Measurements from ENCODE around the gene HSPA4. TPM values are rescaled to one million over a fixed set of nuclear protein-coding genes. Genes with fewer than 3 reads are reported as not detected.
A peak's percentile ranks its signal among the peaks of the same experiment; 100 is the strongest.

Gene HSPA4
- total and polyA plus RNA-seq, 12 donors: 48.0 to 207 (median 96.8) TPM

DNA sequence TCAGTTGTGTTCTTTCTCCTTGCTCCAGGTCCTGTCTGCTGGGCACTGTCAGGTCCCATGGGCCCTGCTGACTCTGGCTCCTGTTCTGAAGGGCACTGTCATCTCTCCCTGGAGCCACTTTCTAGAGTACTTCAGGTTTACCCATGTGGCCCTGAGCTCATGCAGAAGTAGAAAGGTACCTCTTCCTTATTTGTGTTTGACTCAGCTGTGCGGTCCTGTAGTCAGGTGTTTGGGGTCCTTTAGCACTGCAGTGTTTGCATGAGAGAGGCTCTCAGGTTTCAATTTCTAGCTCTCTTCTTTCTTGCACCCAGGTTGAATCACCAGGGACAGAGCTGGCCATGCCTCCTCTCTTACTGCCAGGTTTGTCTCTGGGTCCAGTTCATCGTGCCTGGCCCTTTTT is 71.5 kb downstream of the HSPA4 start:
- no peaks in the 10 kb centered on the region for H3K27me3 ChIP-seq
- intact Hi-C loops (cut with DNase I): no loop called here
- 80 to 88% (median 84%) methylated on average over 2 of the region's 2 CpGs for WGBS, 4 donors
- no peaks in the 10 kb centered on the region for H3K4me1 ChIP-seq (replicated peaks in 1 of 2)
- no peaks in the 10 kb centered on the region for H3K36me3 ChIP-seq (replicated peaks in 1 of 2)
- no peak overlapping the region for H3K27ac ChIP-seq
- no peak overlapping the region for H3K4me3 ChIP-seq
- peak in 1 of 7 donors; percentile 15 for DNase-seq
- no peaks in the 10 kb centered on the region for H3K9me3 ChIP-seq (replicated peaks in 1 of 3)
- TF ChIP-seq, protein P1, sequence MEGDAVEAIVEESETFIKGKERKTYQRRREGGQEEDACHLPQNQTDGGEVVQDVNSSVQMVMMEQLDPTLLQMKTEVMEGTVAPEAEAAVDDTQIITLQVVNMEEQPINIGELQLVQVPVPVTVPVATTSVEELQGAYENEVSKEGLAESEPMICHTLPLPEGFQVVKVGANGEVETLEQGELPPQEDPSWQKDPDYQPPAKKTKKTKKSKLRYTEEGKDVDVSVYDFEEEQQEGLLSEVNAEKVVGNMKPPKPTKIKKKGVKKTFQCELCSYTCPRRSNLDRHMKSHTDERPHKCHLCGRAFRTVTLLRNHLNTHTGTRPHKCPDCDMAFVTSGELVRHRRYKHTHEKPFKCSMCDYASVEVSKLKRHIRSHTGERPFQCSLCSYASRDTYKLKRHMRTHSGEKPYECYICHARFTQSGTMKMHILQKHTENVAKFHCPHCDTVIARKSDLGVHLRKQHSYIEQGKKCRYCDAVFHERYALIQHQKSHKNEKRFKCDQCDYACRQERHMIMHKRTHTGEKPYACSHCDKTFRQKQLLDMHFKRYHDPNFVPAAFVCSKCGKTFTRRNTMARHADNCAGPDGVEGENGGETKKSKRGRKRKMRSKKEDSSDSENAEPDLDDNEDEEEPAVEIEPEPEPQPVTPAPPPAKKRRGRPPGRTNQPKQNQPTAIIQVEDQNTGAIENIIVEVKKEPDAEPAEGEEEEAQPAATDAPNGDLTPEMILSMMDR (IDR thresholded peaks at IDR 0.05): no peak
- no peak for TF ChIP-seq POLR2A (IDR thresholded peaks at IDR 0.05)

DNA sequence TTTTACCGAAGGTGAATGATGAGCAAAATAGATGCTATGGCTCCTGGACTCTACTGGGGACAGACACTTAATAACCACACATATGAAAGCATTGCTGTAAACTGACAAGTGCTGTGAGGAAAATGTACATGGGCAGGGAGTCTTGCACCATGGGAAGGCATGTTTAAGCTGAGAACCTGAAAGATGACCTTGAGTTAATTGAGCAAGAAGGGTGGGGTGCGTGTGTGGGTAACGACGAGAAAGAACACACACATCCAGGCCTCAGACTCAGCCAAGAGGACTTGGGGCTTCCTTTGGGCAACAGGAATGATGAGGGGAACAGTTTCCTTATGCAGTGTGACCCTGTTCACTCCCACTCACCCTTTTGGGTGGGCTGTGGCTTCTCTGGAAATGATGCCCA is 73.1 kb downstream of the HSPA4 start:
- intact Hi-C loops (cut with DNase I): no loop called here
- Histone ChIP-seq H3K4me3 (no peak overlapping the region), H3K36me3 (replicated peaks in 1 of 2) (no peaks in the 10 kb centered on the region), H3K9me3 (replicated peaks in 1 of 3) (no peaks in the 10 kb centered on the region), H3K27ac (no peak overlapping the region), H3K4me1 (replicated peaks in 1 of 2) (no peaks in the 10 kb centered on the region), H3K27me3 (no peaks in the 10 kb centered on the region)
- DNase-seq: peak in 1 of 7 donors; percentile 7
- no peak for TF ChIP-seq POLR2A (IDR thresholded peaks at IDR 0.05)
- TF ChIP-seq, protein P1 (IDR thresholded peaks at IDR 0.05): no peak
- 59 to 74% (median 65%) methylated on average over 4 of the region's 4 CpGs for WGBS, 4 donors

DNA sequence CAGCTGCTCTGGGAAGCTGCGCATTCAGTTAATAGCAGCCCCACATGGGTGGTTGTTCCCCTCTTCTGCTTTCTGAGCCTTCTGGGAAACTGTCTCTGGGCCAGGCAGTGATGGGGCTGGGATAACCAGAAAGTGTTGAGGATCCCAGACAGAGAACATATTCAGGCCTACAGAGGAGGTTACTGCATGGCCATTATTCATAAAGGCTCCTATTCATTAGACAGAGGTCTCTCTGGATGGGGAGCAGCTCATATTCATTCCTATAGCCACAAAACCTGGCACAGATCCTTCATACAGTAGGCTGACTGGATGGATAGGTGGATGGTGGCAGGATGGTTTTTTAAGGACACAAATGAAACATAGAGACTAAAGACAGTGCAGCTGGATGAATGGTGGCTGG is 76.3 kb downstream of the HSPA4 start:
- Histone ChIP-seq H3K27me3 (no peaks in the 10 kb centered on the region), H3K27ac (no peak overlapping the region), H3K4me3 (no peak overlapping the region), H3K9me3 (replicated peaks in 1 of 3) (no peaks in the 10 kb centered on the region), H3K4me1 (replicated peaks in 1 of 2) (no peaks in the 10 kb centered on the region), H3K36me3 (replicated peaks in 1 of 2) (no peaks in the 10 kb centered on the region)
- peak in 1 of 7 donors; percentile 3 for DNase-seq
- WGBS, 4 donors: 79 to 100% (median 93%) methylated on average over 1 of the region's 1 CpG
- TF ChIP-seq, protein P1 (IDR thresholded peaks at IDR 0.05): no peak
- TF ChIP-seq POLR2A (IDR thresholded peaks at IDR 0.05): no peak
- intact Hi-C loops (cut with DNase I): no loop called here

DNA sequence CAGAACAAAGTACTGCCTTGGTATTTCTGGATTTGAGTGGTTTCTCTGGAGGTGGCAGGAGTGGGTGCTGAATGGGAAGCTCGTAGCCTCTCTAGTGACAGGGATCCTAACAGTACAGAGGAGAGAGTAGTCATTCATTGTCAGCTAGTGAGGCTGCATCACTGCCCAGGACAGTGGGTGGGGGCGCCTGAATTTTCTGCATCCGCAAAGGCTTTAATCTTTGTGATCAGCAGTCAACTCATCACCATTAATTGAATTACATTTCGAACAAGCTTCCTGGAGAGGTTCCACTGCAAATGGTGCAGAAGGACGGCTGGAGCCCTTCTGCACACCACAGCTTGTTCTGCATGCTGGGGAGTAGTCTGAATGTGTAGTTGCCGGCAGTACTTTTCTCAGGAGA is 77.5 kb downstream of the HSPA4 start:
- H3K9me3 ChIP-seq (replicated peaks in 1 of 3): no peaks in the 10 kb centered on the region
- no peaks in the 10 kb centered on the region for H3K36me3 ChIP-seq (replicated peaks in 1 of 2)
- peak in 1 of 7 donors; percentile 35 for DNase-seq
- no peak overlapping the region for H3K4me3 ChIP-seq
- no peaks in the 10 kb centered on the region for H3K27me3 ChIP-seq
- H3K4me1 ChIP-seq (replicated peaks in 1 of 2): no peaks in the 10 kb centered on the region
- no peak overlapping the region for H3K27ac ChIP-seq
- 62 to 82% (median 72%) methylated on average over 6 of the region's 6 CpGs for WGBS, 4 donors
- no peak for TF ChIP-seq POLR2A (IDR thresholded peaks at IDR 0.05)
- TF ChIP-seq, protein P1 (IDR thresholded peaks at IDR 0.05): no peak
- intact Hi-C loops (cut with DNase I): no loop called here

All from adrenal gland (tissue), 12 donors.